IPS-NIHi11 (cell line): ENCODE data around the gene PRDM2.

Source experiments
- DNase-seq: peaks from one replicate; pipeline ENCODE4 v3.0.0; 2012; ENCODE audit warnings: mixed read lengths, low spot score

Gene PRDM2

DNA sequence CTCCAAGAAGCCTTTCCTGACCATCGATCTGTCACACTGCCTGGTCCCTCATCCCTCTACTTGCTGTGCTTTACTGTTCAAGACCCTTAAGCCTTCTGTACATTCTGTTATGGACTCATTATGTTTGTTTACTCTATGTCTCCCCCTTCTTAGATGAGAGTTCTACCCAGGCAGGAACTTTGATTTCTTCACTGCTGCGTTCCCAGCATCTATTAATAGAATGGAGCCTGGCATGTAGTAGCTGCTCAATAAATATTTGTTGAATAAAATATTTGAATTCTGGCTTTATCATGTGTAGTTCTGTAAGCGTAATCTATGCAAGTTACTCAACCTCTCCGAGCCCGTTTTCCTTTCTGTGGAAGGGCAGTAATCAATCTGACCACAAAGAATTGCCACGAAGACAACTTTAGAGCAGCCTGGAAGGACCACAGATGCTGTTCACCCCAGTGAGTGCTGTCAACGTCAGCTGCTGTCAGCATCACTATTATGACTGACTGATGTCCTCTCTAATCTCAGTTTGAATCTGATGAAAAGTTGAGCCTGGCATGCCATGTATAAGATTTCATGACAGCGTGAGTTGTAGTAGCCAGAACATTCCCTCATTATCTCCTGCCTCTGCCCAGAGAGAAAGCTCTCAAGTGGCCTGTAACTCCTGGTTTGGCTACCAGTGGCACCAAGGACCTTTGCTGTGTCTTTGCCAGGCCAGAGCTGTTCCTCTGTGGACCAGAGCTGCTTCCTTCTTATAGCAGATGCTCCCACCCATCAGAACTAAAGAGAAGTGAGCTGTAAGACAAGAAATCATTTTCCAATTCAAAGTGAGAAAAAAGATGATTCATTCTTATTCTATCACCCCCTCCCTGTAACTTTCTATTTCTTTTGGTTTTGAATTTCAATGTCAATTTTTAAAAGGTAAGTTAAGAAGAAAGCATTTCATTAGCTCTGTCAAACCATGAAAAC, 94.5 kb downstream of the PRDM2 start:
- no peak for DNase-seq

GRCh38 chr1:13797397-13797796, 97.4 kb downstream of the PRDM2 start:
- DNase-seq: no peak

- DNase-seq: no peak
Measured at GRCh38 chr1:13798120-13798519, 98.1 kb downstream of the PRDM2 start.

DNA sequence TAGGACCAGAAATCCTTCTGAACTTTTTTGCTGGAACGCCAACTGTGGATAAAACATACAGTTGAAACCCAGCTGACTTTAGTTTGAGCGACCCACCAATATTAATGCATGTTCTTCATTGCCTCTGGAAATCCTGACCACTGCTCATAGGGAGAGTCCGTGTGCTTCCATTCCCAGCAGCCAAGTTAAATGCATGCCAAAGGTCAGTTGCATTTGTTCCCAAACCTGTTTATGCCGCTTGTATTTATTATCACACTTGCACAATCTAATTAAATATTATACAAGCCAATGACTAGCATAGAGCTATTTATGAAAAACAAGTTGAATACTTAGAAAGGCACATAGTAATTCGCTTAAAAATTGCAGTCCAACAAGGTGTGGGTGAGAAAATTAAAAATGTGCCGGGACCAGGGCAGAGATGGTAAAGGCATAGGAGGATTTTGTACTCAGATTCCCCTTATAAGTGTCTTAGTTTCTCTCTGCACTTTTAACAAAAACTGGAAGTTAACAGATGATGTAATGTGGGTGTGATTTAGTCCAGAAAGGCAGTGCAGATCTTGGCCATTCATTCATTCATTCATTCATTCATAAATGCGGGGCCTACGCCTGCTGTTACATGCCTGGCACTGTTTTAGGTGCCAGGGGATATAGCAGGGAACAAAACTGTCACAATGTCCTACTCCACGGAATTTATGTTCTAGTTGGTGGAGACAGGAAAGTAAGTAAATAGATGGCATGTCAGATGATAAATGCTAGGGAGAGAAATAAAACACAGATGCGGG, 99.7 kb downstream of the PRDM2 start:
- DNase-seq: no peak

- no peak for DNase-seq
Measured at GRCh38 chr1:13801232-13801631, 101.2 kb downstream of the PRDM2 start.

DNA sequence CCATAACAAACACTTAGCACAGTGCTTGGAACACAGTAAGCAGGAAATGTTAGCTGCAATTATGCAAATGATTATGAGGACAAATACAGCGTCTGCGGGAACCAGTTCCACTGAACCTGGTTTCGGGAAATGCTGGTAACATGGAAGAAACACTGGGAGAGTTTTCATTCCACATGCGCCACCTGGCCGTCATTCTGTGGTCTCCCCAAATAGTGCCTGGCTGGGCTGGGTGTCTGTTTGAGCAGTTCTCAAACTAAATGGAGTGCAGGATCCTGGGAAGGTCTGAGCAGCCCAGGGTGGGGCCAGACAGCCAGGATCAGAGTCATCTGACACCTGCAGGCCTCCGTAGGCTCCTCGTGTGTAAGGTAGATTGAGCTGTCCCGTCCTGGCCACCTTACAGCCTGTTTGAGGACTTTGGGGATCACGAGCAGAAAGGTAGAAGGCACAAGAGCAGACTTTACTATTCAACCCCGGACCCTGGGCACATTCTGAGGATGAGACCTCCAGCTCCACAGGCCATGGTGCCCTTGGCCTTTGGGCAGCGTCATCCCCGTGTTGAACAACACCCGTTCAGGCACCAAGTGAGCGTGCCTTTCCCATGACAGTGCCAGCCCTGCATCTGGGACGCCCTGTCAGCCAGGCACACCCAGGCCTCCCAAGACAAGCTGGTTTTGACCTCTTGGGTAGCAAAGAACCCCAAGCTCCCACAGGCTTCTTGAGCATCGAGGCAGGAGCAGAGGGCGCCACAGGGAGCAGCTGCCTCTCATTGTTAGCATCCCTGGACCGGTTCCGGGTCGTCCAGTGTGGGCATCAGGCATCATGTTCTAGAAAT, 101.9 kb downstream of the PRDM2 start:
- DNase-seq: peak; percentile 23

- no peak for DNase-seq
Measured at GRCh38 chr1:13802782-13803545, 103.0 kb downstream of the PRDM2 start.

DNA sequence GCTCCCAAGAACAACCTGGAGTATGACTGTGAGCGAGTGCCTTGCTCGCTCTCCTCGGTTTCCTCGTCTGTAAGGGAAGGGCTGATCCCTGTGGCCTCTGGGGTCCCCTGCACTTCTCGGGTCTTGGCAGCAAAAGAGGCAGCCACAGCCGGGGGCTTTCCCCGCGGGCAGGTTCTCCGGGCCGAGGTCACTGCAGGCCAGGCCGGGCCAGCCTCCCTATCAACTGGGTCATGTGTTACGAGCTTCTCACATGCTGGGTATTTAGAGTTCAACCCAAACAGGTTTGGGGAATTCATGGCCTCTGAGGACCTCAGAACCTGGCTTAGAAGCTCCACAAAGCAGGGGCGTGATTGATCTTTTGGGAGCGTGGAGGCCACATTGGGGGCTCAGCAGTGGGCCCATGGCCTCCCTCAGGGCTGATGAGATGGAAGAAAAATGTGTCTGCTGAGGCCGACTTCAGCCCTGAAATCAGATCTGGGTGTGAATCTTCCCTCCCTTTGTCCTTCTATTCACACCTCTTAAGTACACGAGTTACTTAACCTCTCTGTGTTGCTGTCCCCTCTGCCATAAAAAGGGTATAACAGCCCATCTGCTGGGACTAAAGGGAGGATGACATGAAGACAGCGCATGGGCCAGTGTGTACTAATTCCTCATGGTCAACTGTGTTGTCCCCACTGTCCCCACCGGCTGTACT, 103.7 kb downstream of the PRDM2 start:
- DNase-seq: no peak

DNA sequence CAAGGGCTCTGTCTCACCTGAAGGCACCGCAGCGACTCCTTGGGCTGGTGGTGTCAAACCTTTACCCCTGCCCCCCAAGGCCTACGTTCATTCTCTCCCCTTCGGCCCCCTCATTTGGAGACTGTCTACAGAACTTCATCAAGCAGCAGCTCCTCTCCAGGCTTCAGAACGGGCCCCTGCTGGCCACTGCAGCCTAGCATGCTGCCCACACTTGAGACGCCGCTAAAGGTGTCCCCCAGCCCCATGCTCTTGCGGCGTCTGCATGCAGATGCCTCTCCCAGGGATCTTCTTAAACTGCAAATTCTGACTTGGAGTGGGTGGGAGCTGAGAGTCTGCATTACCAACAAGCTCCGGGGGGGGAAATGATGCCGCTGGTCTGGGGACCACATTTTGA, 104.2 kb downstream of the PRDM2 start:
- DNase-seq: no peak

- DNase-seq: no peak
Measured at GRCh38 chr1:13805431-13805830, 105.4 kb downstream of the PRDM2 start.

DNA sequence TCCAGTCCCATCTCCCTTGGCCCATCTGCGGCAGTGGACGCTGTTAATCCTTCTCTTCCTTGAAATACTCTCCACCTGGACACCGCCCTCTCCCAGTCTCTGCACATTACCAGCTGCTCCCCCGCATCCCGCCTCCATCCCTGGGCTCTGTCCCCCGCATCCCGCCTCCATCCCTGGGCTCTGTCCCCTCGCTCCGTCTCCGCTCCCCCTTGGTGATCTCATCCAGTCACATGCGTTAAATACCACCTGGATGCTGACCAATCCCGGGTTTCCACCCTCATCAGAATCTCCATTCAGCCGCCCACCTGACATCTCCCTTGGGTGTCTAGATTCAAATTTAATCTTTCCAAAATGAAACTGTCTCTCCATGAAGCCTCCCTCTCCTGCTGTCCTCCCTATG, 106.1 kb downstream of the PRDM2 start:
- DNase-seq: no peak

- DNase-seq: peak; percentile 77
Measured at GRCh38 chr1:13807209-13807608, 107.2 kb downstream of the PRDM2 start.

GRCh38 chr1:13808729-13809131, 108.7 kb downstream of the PRDM2 start:
- DNase-seq: no peak

DNA sequence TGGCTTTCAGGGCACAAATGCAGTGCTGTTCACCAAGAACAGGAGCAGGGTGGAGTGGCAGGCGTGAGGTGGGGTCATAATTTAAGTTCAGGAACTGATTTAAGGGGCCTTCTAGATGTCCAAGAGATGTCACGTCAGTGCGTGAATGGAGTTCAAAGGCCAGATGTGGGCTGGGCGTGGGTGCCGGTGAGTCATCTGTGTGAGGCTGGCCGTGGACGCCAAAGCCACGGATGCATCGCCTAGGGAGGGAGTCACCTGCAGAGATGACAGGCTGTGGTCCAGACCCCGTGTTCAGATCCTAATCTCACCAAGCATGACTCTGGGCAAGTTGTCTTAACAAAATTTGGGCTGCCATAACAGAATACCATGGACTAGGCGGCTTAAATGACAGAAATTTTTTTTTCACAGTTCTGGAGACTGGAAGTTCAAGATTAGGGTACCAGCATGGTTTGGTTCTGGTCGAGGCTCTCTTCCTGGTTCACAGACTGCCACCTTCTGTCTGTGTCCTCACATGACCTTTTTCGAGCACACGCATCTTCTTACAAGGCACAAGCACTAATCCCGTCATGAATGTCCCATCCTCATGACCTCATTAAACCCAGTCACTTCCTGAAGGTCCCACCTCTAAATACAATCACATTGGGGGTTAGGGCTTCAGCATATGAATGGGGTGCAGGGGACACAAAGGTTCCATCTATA, 109.6 kb downstream of the PRDM2 start:
- DNase-seq: no peak

DNA sequence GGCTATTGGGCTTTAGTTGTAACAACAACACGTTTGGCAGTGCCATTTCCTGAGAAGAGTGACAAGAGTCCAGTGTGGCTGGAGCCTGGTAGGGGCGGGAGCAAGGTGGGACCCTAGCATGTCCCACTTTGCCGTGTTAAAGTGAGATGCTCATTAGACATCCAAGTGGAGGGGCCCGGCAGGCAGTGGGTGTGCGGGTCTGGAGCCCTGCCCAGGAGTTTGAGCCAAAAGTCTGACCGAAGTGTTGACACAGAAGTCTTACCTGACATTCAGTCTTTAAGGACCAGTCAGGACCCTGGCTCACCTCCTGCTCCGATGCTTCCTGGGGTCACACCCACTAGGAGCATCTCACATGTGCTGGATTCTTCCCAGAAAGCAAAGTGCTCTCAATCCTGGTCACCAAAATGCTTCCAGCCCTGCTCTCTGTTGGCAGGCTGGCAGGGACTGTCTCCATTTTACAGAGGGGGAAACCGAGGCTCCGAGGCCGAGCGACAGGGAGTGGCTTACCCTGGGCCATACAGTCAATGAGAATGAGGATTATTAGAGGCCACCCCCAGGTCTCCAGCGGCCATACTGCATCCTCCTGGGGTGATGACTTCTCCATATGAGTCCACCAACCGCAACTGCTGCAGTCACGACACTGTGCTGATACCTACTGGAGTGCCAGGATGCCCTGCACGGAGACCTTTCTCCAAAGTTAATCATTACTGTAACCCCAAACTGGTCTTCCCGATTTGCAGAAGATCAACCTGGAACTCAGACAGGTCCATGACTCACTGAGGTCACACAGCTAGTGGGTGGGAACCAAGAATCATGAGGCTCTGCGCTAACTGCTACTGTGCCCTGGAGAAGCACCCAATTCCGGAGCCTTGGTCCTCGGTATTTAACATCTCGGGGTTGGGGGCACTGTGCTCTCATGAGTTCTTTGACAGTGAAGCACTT, 112.7 kb downstream of the PRDM2 start:
- no peak for DNase-seq

DNA sequence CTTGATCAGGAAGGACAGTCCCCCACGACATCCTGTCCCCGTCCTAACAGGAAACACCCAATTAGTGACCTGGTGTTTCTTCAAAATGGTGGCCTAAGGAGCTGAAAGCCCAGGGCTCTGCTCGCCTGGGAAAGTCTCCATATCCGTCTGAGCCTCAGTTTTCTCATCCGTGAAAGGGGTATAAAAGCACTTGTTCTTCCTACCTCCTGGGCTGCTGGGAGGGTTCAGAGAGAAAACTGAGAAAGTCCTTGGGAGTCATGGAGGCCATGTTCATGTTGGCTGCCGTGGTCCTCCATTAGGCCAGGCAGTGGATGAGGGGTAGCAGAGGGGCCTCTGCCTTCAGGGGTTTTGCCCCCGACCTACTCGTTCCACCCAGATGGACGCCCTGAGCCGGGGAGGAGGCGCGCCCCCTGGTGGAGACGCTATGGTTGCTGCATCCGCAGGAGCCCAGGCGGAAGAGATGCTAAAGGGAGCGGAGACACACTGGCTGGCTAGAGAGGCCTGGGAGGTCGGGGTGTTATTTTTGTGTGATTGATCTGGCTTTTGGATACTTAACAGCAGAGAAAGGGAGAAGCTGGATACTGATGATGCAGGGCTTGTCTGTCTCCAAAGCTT, 113.5 kb downstream of the PRDM2 start:
- DNase-seq: peak; percentile 83

GRCh38 chr1:13814131-13814530, 114.1 kb downstream of the PRDM2 start:
- DNase-seq: no peak

DNA sequence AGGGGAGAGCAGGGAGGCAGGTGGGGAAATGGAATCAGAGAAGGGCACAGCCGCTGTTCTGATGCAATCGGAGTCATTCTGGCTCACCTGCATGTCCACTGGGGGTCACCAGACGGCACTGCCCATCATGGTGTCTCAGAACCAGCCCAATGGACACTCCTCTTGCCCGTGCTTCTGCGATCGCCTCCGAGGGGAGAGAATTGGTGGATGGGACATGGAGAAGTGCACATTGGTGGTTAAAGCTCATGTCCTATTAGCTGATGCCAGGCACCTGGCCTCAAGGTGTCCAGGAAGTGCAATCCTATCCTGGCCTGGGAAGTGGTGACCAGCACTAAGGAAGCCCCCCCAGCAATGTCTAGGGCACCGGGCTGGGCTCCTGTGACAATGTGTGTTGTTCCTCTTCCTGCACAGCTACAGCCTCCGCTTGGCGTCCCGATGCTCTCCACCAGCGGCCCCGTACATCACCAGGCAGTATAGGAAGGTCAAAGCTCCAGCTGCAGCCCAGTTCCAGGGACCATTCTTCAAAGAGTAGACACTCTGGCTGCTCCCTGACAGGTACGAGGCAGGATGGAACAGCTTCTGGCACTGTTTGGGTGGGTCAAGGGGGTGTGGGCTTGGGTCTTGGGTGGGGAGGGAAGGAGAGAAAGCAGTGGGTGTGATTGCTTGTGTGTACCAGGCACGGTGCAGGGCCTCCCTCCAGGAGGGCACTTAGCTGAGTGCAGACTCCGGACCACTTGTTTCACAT, 116.2 kb downstream of the PRDM2 start:
- DNase-seq: no peak
